ENCODE measurements around the gene MPHOSPH9. TPM values are rescaled to one million over a fixed set of nuclear protein-coding genes. Genes with fewer than 3 reads are reported as not detected.

MPHOSPH9 gene
- total RNA-seq, 1 donor from 2014 or later: 33.9 TPM

- H3K9me3 Mint-ChIP-seq (ENCODE audit: unreplicated experiment): no peaks in the 10 kb centered on the region
- H3K27ac Mint-ChIP-seq (ENCODE audit: unreplicated experiment): no peak overlapping the region
- H3K27me3 Mint-ChIP-seq (ENCODE audit: unreplicated experiment): no peaks in the 10 kb centered on the region
- TF ChIP-seq CTCF (IDR thresholded peaks at IDR 0.05): no peak
- DNase-seq (ENCODE audit: extremely low spot score, unreplicated experiment): no peak
- no peaks in the 10 kb centered on the region for H3K36me3 Mint-ChIP-seq (ENCODE audit: unreplicated experiment)
- no peak overlapping the region for H3K4me3 Mint-ChIP-seq (ENCODE audit: unreplicated experiment)
- H3K4me1 Mint-ChIP-seq (ENCODE audit: unreplicated experiment): peaks cover 20% of the 10 kb centered on the region
Measured at GRCh38 chr12:123121670-123122069, 111.3 kb downstream of the MPHOSPH9 start.

- peaks cover 18% of the 10 kb centered on the region for H3K4me1 Mint-ChIP-seq (ENCODE audit: unreplicated experiment)
- H3K27me3 Mint-ChIP-seq (ENCODE audit: unreplicated experiment): no peaks in the 10 kb centered on the region
- H3K36me3 Mint-ChIP-seq (ENCODE audit: unreplicated experiment): no peaks in the 10 kb centered on the region
- H3K9me3 Mint-ChIP-seq (ENCODE audit: unreplicated experiment): no peaks in the 10 kb centered on the region
- no peak for TF ChIP-seq CTCF (IDR thresholded peaks at IDR 0.05)
- no peak overlapping the region for H3K27ac Mint-ChIP-seq (ENCODE audit: unreplicated experiment)
- DNase-seq (ENCODE audit: extremely low spot score, unreplicated experiment): no peak
- H3K4me3 Mint-ChIP-seq (ENCODE audit: unreplicated experiment): no peak overlapping the region
Measured at GRCh38 chr12:123120452-123121166, 112.3 kb downstream of the MPHOSPH9 start.

- Mint-ChIP-seq H3K9me3 (ENCODE audit: unreplicated experiment) (no peaks in the 10 kb centered on the region), H3K4me3 (ENCODE audit: unreplicated experiment) (no peak overlapping the region), H3K4me1 (ENCODE audit: unreplicated experiment) (peaks cover 23% of the 10 kb centered on the region), H3K27me3 (ENCODE audit: unreplicated experiment) (no peaks in the 10 kb centered on the region), H3K36me3 (ENCODE audit: unreplicated experiment) (no peaks in the 10 kb centered on the region), H3K27ac (ENCODE audit: unreplicated experiment) (no peak overlapping the region)
- DNase-seq (ENCODE audit: extremely low spot score, unreplicated experiment): no peak
- TF ChIP-seq CTCF (IDR thresholded peaks at IDR 0.05): no peak
Measured at GRCh38 chr12:123119808-123120207, 113.1 kb downstream of the MPHOSPH9 start.

GRCh38 chr12:123118497-123118896, 114.4 kb downstream of the MPHOSPH9 start:
- H3K4me1 Mint-ChIP-seq (ENCODE audit: unreplicated experiment): peaks cover 34% of the 10 kb centered on the region
- H3K36me3 Mint-ChIP-seq (ENCODE audit: unreplicated experiment): no peaks in the 10 kb centered on the region
- H3K27ac Mint-ChIP-seq (ENCODE audit: unreplicated experiment): no peak overlapping the region
- no peaks in the 10 kb centered on the region for H3K27me3 Mint-ChIP-seq (ENCODE audit: unreplicated experiment)
- no peak overlapping the region for H3K4me3 Mint-ChIP-seq (ENCODE audit: unreplicated experiment)
- H3K9me3 Mint-ChIP-seq (ENCODE audit: unreplicated experiment): no peaks in the 10 kb centered on the region
- DNase-seq (ENCODE audit: extremely low spot score, unreplicated experiment): no peak
- no peak for TF ChIP-seq CTCF (IDR thresholded peaks at IDR 0.05)

- peaks cover 50% of the 10 kb centered on the region for H3K4me1 Mint-ChIP-seq (ENCODE audit: unreplicated experiment)
- no peaks in the 10 kb centered on the region for H3K9me3 Mint-ChIP-seq (ENCODE audit: unreplicated experiment)
- no peaks in the 10 kb centered on the region for H3K27me3 Mint-ChIP-seq (ENCODE audit: unreplicated experiment)
- H3K4me3 Mint-ChIP-seq (ENCODE audit: unreplicated experiment): no peak overlapping the region
- no peak for TF ChIP-seq CTCF (IDR thresholded peaks at IDR 0.05)
- DNase-seq (ENCODE audit: extremely low spot score, unreplicated experiment): no peak
- no peaks in the 10 kb centered on the region for H3K36me3 Mint-ChIP-seq (ENCODE audit: unreplicated experiment)
- peak overlapping the region; percentile 85 for H3K27ac Mint-ChIP-seq (ENCODE audit: unreplicated experiment)
Measured at GRCh38 chr12:123115409-123116121, 117.4 kb downstream of the MPHOSPH9 start.
